Panc1 (cell line): ENCODE data around the gene ZNF879. TPM values are rescaled to one million over a fixed set of nuclear protein-coding genes. Genes with fewer than 3 reads are reported as not detected.

ENCODE experiments used
- ATAC-seq: fragments of 200-7000 bp; cut with Tn5 transposase; 2 replicates; pipeline ENCODE4 v1.9.1; 2020; ENCODE audit warnings: mild to moderate bottlenecking, moderate library complexity
- BruUV-seq: library from RNA; stranded (reverse); fragments of 400-500 nt; replicated peaks from 2 replicates; lab custom pipeline; 2021; lab: Mats Ljungman, UMichigan
- CTCF ChIA-PET: fragments of 300-600 bp; sonication (Branson Sonifier 250); formaldehyde crosslinking; loops from one replicate; lab custom pipeline; 2022; ENCODE audit warnings: antibody characterized with exemption; lab: Charles Lee
- POLR2A ChIA-PET: fragments of 300-600 bp; sonication (Branson Sonifier 250); formaldehyde crosslinking; loops from one replicate; lab custom pipeline; 2022; ENCODE audit warnings: antibody characterized with exemption; lab: Charles Lee
- DNase-seq: peaks from one replicate; pipeline ENCODE4 v3.0.0-alpha.2; 2010; ENCODE audit warnings: low read depth, low spot score
- H3K27ac ChIP-seq: 2 replicates; pipeline ENCODE4 v1.5.1; 2011; ENCODE audit warnings: mild to moderate bottlenecking, low read length, inconsistent platforms
- H3K27me3 ChIP-seq: fragments of 200-500 bp; sonication (Bioruptor generic); 2 replicates; pipeline ENCODE4 v1.6.0; 2014; ENCODE audit warnings: low read length, inconsistent platforms; ENCODE audit not compliant: control insufficient read depth, insufficient read depth
- H3K36me3 ChIP-seq: fragments of 200-500 bp; sonication (Bioruptor generic); 2 replicates; pipeline ENCODE4 v1.5.1; 2014; ENCODE audit warnings: inconsistent platforms, mild to moderate bottlenecking, low read length, moderate library complexity; ENCODE audit not compliant: control insufficient read depth, insufficient read depth
- H3K4me1 ChIP-seq: 2 replicates; pipeline ENCODE4 v1.5.1; 2011; ENCODE audit warnings: inconsistent platforms, mild to moderate bottlenecking, low read length, moderate library complexity; ENCODE audit not compliant: control insufficient read depth, insufficient read depth
- H3K4me3 ChIP-seq, 2 experiments: 2 replicates each; pipeline ENCODE4 v1.5.1; 2011 to 2012; ENCODE audit warnings: low read depth in 2 of 2, low read length in 2 of 2, mild to moderate bottlenecking in 2 of 2, inconsistent platforms in 1 of 2, moderate library complexity in 1 of 2
- H3K9me3 ChIP-seq: fragments of 200-500 bp; sonication (Bioruptor generic); 2 replicates; pipeline ENCODE4 v1.5.1; 2014; ENCODE audit warnings: low read depth, mild to moderate bottlenecking, inconsistent platforms, low read length, moderate library complexity; ENCODE audit not compliant: control insufficient read depth, insufficient read depth
- CTCF ChIP-seq: fragments of 450-650 bp; IDR thresholded peaks from 2 replicates; pipeline ENCODE4 v1.5.1; 2017; ENCODE audit warnings: mild to moderate bottlenecking
- POLR2AphosphoS5 ChIP-seq: IDR thresholded peaks from 2 replicates; pipeline ENCODE4 v1.6.1; 2012; ENCODE audit warnings: mild to moderate bottlenecking, low read depth, low read length, moderate library complexity
- REST ChIP-seq, 2 experiments: IDR thresholded peaks; 2 replicates each; pipeline ENCODE4 v1.6.1; 2011 to 2012; ENCODE audit warnings: low read depth in 2 of 2, control low read depth in 1 of 2, low read length in 1 of 2, mild to moderate bottlenecking in 1 of 2, moderate library complexity in 1 of 2; ENCODE audit not compliant: insufficient read depth in 1 of 2
- SIN3A ChIP-seq: IDR thresholded peaks from 2 replicates; pipeline ENCODE4 v1.6.1; 2012; ENCODE audit warnings: low read depth, mild to moderate bottlenecking, low read length, moderate library complexity, borderline replicate concordance; ENCODE audit not compliant: insufficient read depth
- TCF7L2 ChIP-seq: IDR thresholded peaks from 2 replicates; pipeline ENCODE4 v1.6.1; 2011; ENCODE audit warnings: mild to moderate bottlenecking, low read depth, low read length, inconsistent platforms
- in situ Hi-C: cut with HindIII; loops from 2 replicates; pipeline ENCODE4 v1.10.0; 2016; ENCODE audit warnings: low sequenced_read_pairs, low pct_unique_long_range_greater_than_20kb
- intact Hi-C: fragments of 100-400 bp; cut with micrococcal nuclease; formaldehyde crosslinking; loops from one replicate; pipeline ENCODE4 v1.10.0; 2022; ENCODE audit not compliant: unreplicated experiment
- total RNA-seq: library from RNA; stranded (reverse); gene quantifications from one replicate; pipeline ENCODE4 v1.2.1, GENCODE V29; 2021; ENCODE audit not compliant: unreplicated experiment

Gene ZNF879
- total RNA-seq, 1 experiment from 2014 or later, result 5.9 TPM

- Histone ChIP-seq H3K9me3 (peaks cover 10% of the 10 kb centered on the region; the same call in 1 of the 2 replicates), H3K36me3 (no peaks in the 10 kb centered on the region), H3K4me3 (no peak overlapping the region), H3K4me1 (no peaks in the 10 kb centered on the region), H3K27ac (no peak overlapping the region), H3K27me3 (no peaks in the 10 kb centered on the region)
- no peak for TF ChIP-seq POLR2AphosphoS5
- no peak for TF ChIP-seq TCF7L2
- TF ChIP-seq CTCF, result no peak
- no peak for TF ChIP-seq REST (IDR thresholded peaks at IDR 0.05; ENCODE audit: insufficient read depth in 1 of 2, low read depth in 2 of 2, low read length in 1 of 2)
- no peak for TF ChIP-seq SIN3A
- intact Hi-C loops (no loop called here), in situ Hi-C loops (no loop called here)
- ATAC-seq, result no peak
- DNase-seq, result no peak
- ChIA-PET CTCF (no interaction called here), POLR2A (no interaction called here)
- BruUV-seq, result no TSS peak
Measured at GRCh38 chr5:179054876-179055275, 31.3 kb downstream of the ZNF879 start.

GRCh38 chr5:179055436-179055835 lies 31.8 kb downstream of the ZNF879 start:
- intact Hi-C loops, result no loop called here
- no peak overlapping the region for H3K27ac ChIP-seq
- in situ Hi-C loops, result no loop called here
- ChIA-PET POLR2A (no interaction called here), CTCF (no interaction called here)
- DNase-seq, result no peak
- TF ChIP-seq POLR2AphosphoS5 (no peak), SIN3A (no peak), CTCF (no peak), REST (IDR thresholded peaks at IDR 0.05; ENCODE audit: insufficient read depth in 1 of 2, low read depth in 2 of 2, low read length in 1 of 2) (no peak), TCF7L2 (no peak)
- ATAC-seq, result no peak
- no peaks in the 10 kb centered on the region for H3K36me3 ChIP-seq
- H3K4me3 ChIP-seq, result no peak overlapping the region
- H3K9me3 ChIP-seq, result peaks cover 10% of the 10 kb centered on the region; the same call in 1 of the 2 replicates
- BruUV-seq, result no TSS peak
- H3K4me1 ChIP-seq, result no peaks in the 10 kb centered on the region
- no peaks in the 10 kb centered on the region for H3K27me3 ChIP-seq
